H4 (cell line): ENCODE data around the gene ANKRD30A. TPM values are rescaled to one million over a fixed set of nuclear protein-coding genes. Genes with fewer than 3 reads are reported as not detected.
"Not testable (repeated sequence)": the region's sequence is repeated elsewhere in the genome, so short reads cannot be mapped to it uniquely, and the experiment has no call there.

Experiments used
- DNase-seq: peaks from one replicate; pipeline ENCODE4 v3.0.0-alpha.2; 2015; ENCODE audit warnings: low spot score
- total RNA-seq: library from RNA; depleted of rRNA; stranded (reverse); fragments of >200 nt; shearing (Covaris generic); gene quantifications from 2 replicates; pipeline ENCODE4 v1.2.3, GENCODE V29; 2014

Gene ANKRD30A
- total RNA-seq, 1 experiment from 2014 or later: 1.2 TPM

DNA sequence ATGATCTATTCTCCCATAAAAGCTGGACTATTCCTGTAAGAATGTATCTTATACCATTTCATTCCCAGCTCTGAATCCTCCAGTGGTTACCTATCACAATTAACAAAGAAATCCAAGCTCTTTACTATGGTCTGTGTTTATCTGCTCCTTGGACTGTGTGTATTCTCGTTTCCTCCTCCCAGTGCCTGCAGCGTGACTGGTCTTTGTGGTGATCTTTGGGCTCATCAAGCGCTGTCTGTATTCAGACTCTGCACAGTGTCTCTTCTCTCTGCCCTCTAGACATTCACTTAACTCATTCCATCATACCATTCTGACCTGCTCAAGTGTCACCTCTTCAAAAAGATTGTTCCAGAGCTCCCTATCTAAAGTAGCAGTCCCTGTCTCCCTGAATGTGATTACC lies 130.4 kb downstream of the ANKRD30A start:
- not testable (repeated sequence) for DNase-seq

DNA sequence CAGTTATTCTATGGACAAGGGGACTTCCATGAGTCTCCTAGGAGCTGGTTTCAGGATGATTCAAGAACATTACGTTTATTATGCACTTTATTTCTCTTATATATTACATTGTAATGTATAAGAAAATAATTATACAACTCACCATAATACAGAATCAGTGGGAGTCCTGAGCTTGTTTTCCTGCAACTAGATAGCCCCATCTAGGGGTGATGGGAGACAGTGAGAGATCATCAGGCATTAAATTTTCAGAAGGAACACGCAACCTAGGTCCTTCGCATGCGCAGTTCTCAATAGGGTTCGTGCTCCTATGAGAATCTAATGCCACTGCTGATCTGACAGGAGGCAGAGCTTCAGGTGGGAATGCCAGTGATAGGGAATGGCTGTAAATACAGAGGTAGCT lies 137.9 kb downstream of the ANKRD30A start:
- DNase-seq: no peak

DNA sequence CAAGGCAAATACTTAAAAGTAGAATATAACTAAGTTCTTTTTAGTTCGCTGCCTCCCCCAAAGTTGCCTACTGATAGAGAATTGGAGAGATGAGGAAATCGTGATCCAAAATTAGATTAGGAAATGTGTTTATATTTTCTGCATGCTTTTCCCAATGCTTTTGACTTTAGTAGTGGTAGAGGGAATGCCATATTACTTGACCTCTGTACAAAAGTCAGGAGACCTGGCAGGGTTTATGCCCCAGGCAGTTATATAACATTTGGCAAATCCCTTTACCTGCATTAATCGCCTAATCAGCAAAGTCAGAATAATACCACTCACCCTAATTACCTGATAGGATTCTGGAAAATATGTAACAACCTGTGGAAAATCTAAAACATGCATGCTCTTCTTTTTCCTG lies 142.9 kb downstream of the ANKRD30A start:
- no peak for DNase-seq

DNA sequence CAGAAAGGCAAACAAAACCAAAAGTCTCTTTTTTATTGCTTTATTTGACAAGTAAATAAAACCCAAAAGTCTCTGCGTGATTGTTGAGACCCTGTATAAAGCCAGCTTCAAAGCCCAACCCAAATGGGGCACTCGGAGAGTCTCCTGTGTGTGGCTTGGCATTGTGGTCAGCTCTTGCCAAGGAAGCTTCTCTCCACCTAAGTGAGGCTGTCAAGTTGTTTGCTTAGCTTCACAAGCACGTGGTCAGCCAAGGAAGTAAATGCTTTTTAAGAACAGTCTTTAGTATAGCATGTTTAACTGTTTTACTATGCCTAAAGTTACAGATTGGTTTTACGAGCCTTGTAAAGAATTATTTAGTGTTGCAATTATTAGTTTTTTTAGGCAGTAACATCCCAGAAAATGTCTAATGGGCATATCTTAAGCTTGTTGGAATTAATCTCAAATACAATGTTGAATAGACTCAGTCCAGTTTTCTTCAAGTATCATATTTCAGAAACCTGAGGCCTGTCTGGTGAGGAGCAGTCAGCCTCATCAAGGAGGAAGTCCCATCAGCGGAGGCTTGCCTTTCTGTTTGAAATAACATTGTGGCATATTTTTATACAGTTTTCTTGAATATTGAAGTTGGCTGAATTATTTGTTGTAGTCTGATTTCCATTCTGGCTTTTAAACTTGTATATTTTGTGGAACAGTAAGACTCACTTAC lies 144.3 kb downstream of the ANKRD30A start:
- no peak for DNase-seq

DNA sequence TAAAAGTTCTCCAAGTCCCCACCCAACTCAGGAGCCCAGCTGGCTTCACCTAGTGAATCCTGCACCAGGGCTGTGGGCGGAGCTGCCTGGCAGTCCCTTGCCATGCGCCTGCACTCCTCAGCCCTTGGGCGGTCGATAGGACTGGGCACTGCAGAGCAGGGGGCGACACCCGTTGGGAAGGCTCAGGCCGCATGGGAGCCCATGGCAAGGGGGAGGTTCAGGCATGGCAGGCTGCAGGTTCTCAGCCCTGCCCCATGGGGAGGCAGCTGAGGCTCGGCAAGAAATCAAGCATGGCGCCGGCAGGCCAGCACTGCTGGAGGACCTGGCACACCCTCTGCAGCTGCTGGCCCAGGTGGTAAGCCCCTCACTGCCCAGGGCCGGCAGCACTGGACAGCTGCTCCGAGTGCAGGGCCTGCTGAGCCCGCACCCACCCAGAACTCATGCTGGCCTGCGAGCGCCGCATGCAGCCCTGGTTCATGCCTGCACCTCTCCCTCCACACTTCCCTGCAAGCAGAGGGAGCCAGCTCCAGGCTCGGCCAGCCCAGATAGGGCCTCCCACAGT lies 149.9 kb downstream of the ANKRD30A start:
- no peak for DNase-seq

DNA sequence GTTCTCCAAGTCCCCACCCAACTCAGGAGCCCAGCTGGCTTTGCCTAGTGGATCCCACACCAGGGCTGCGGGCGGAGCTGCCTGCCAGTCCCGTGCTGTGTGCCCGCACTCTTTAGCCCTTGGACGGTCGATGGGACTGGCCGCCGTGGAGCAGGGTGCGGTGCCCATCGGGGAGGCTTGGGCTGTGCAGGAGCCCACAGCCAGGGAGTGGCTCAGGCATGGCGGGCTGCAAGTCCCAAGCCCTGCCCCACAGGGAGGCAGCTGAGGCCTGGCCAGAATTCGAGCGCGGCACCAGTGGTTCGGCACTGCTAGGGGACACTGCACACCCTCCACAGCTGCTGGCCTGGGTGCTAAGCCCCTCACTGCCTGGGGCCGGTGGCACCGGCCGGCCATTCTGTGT lies 159.7 kb downstream of the ANKRD30A start:
- DNase-seq: no peak

DNA sequence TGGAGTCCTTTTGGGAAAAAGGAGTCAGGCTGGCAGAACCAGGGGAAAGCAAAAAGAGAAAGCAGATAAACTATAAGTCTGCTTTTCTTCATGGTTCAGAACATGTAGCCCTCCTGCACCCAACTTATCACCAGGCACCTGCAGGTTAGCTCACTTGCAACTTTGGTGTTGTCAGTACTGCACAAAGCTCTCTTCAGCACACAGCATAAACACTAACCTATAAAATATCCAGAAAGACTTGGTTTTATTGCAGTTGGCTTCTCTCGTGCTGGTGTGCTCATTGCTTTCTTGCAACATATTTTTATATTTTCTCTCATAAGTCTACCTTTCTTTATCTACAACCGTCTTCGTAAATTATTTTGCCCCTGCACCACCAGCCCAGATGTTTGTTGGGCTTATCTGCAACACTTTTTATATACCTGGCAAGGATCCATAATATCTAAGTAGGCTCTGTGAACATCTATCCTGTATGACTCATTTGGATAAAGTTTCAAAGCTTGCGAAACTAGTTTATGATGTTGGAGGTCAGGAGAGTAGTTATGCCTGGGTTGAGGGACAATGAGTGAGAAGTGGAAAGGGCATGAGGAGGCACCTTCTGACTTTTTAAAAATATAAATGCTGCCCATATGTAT lies 164.6 kb downstream of the ANKRD30A start:
- peak; percentile 59 for DNase-seq

DNA sequence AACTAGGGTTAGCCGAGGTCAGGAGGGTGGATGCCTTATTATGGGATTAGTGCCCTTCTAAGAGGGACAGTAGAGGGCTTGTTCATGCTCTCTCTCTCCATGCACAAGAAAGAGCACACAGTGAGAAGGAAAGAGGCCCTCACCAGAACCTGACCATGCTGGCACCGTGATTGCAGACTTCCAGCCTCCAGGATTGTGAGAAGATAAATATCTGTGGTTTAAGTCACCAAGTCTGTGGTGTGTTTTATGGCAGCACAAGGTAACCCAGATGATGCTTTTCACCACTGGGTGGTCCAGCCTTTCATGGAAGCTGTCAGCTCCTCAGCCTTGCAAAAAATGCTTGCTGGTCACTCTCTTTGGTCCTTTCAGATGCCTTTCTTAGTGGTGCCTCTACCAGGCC lies 175.9 kb downstream of the ANKRD30A start:
- peak; percentile 13 for DNase-seq

DNA sequence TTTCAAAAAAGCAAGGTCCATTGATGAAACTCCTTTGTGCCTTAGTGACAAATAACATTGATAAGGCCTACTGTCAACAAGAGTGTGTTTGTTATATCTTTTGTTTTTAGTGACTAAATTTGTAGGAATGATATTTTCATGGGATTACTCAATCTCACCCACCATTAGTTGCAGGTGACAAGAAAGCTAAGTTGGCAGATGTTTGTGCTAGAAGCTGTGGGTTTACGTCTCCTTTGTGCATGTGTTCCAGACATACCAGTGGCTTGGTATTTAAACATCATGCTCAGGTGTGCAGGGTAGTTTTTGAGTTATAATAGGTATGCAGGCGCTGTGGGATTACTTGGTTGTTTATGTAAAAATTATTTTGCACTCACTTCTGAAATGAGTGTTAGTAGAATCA lies 178.6 kb downstream of the ANKRD30A start:
- DNase-seq: no peak

DNA sequence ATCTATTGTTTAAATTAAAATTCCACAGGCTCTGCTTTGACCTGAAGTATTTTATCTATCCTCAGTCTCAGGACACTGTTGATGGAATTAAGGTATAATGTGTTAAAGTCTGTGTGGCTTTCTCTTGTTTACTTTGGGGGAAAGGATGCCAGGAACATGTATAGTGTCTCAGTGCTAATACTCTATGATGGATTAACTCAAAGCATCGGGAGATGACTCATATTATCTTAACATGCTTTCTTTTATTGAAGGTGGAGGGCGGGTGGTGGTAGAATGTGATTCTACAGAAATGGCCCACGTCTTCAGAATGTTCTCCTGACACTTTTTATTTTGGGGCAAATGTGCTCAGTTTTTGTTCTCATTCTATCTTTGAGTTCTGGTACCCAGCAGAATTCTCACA lies 189.0 kb downstream of the ANKRD30A start:
- no peak for DNase-seq

DNA sequence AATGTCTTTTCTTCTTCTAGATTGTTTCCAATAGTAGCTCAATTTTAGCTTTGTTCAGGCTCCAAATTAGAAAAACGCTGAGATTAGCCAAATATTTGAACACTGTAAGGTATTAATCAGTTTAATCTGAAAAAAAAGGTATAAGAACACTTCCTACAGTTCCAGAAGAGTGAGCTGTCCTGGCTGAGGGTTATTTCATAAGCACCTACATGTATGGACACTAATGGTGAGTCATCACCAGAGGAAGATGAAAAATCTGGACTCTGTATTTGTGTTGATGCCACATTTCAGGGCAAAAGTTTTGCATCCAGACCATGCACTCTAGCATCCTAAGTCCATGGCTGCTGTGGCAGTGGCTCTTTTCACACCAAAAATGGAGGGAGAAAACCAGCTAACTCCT lies 189.5 kb downstream of the ANKRD30A start:
- no peak for DNase-seq

DNA sequence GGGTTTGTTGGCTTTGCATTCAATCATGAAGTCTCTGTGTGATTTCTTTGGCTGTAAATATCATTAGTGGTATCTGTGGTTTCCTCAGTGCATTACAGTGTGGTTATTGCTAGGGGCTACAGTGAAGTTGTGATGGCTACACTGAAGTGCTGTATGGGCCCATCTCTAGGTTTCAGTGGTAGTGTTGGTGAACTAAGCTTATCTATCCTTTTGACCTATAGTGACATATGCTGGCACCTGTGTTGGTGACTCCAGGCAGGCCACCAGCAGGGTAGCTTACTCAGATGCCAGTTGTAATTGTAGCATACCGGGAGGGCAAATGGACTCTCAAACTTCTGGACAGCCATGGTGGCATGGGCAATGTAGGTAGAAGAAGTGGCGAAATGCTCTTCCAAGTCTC lies 219.0 kb downstream of the ANKRD30A start:
- no peak for DNase-seq

DNA sequence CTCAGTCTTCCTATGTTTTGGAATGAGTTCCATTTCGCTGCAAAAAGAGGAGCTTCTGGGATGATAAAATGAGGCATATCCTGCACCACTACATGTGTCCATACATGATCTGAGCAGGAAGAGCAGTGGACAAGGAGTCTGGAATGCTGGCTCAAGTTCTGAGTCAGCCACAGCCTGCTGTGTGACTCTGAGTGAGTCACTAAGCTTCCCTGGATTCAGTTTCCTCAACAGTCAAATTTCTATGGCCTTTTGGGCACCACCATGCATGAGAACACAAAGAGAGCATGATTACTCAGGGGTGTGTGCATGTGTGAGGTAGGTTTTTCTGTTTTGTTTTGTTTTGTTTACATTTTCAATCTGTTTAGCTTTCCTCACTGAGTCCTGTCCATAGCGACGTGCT lies 254.6 kb downstream of the ANKRD30A start:
- peak; percentile 21 for DNase-seq

DNA sequence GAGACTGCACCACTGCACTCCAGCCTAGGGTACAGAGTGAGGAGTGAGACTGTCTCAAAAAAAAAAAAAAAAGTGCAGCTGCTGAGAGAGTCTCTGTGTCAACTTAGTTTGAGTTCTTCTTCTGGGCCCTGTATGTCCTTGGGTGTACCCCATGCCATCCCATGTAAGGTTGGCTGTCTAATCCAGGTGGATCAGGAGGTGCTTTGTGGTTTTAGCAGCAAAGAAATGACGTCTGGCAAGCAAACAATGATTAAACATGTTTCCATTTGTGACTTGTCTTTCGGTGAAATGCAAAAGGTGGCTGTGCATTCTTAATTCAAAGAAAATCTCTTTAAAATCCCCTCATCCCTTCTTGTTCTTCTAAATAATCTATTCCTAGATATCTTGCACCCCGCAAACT lies 255.9 kb downstream of the ANKRD30A start:
- DNase-seq: no peak

DNA sequence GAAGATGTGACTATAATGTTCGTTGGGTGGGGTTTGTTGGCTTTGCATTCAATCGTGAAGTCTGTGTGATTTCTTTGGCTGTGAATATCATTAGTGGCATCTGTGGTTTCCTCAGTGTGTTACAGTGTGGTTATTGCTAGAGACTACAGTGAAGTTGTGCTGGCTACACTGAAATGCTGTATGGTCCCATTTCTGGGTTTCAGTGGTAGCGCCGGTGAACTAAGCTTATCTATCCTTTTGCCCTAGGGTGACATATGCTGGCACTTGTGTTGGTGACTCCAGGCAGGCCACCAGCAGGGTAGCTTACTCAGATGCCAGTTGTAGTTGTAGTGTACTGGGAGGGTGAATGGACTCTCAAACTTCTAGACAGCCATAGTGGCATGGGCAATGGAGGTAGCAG lies 259.5 kb downstream of the ANKRD30A start:
- no peak for DNase-seq

DNA sequence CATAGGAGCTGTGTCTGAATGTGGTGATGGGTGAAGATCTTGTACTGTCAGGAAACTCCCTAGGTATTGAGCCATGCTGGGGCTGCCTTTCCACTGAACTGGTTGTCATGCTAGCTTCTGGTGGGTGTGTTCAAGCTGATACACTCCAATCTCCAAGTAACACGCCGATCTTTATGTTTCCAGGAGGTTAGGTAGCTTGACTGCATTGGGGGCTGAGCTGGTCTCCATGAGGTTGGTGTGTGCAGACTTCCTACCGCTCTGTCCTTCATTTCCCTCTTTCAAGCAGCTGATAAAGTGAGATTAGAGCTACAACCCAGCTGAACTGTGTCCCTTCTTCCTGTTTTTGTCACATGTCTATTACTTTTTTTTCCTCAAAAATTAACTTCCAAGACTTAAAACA lies 265.5 kb downstream of the ANKRD30A start:
- no peak for DNase-seq

DNA sequence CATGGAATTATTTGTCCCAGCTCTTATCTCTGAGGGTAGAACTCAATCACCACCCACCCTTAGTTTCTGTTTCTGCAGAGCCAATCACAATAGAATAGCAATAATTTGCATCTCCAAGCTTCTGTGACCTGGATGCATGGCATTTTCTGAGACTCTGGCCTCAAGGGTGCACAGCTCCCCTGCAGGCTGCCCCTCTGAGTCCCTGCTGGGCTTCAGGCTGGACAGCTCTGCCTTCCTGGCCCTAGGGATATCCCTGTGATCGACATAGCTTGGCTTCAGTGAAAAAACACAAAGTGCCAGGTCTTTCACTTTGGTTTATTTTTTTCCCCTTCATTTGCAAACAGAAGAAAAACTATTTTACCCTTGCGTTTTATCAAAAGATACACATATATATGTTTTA lies 275.4 kb downstream of the ANKRD30A start:
- not testable (repeated sequence) for DNase-seq

DNA sequence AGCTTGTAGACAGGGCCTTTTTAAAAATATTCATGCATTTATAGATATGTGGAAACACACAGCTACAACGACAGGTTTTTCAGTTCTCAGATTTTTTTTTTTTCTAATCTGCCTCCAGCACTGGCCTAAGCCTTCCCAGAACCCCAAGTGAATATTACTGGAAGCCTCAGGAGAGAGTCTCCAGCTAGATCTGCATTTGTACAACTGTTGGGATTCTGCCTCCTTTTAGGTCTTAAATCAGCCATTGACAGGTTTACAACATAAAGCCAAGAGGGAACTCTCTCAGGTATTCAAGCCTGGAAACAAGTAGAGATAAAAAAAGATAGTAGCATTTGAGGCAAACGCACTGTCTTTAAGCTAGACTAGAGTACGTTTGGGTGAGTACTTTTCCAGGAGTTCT lies 275.8 kb downstream of the ANKRD30A start:
- DNase-seq: no peak

DNA sequence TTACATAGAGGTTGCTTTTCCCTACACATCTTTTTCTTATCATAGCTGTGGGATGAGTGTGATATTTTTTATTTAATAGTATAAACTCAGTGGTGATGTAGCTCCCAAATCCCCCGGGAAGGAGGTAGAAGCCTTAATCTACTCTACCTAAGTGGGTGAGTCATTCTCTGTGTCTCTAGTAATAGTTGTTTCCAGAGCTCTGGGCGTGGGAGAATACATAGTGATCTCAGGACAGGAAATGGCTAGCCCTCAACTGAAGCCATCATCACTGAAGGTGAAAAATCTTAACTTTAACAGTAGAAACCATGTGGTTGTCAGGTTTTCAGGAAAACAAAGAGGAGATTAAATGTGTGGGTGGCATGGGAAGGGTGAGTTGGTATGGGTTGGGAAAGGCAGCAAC lies 278.4 kb downstream of the ANKRD30A start:
- DNase-seq: no peak
